ENCODE measurements around the gene EIF3F.

Gene EIF3F

DNA sequence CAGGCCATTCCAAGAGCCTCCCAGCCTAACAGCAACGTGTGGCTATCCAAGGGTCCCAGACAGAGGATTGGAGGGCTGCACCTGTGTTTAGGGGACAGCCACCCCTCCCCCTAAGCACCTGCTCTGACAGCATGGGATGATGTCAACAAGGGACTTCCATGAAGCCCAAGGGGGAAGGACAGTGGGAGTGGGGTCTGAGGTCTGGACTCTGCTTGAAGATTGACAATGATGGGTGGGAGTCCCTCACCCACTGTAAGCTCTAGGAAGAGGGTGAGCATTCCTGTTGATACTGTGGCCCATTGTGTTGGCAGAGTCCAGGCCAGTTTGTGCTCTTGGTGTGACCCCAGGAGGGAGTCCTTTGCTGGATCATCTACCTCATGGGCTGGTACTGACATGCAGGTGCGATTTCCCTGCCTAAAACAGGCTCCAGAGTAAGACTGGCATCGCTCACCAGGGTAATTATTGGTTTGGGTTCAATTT is 47.0 kb downstream of the EIF3F start:
- Histone ChIP-seq H3K27ac (ENCODE audit: insufficient read depth in 1 of 2, low read depth in 1 of 2, low read length in 2 of 2, poor library complexity in 1 of 2, severe bottlenecking in 2 of 2) (no peak overlapping the region), H3K4me3 (ENCODE audit: control insufficient read depth in 1 of 7, extremely low read depth in 1 of 7, insufficient read depth in 4 of 7, low read depth in 2 of 7, low read length in 6 of 7) (no peak overlapping the region), H3K27me3 (replicated peaks in 2 of 5; ENCODE audit: control insufficient read depth in 4 of 5, insufficient read depth in 5 of 5, low read length in 4 of 5) (peaks cover 0 to 15% (median 9%) of the 10 kb centered on the region in 5 experiments), H3K9me3 (ENCODE audit: control extremely low read depth in 1 of 5, control insufficient read depth in 4 of 5, insufficient read depth in 2 of 5, low read depth in 1 of 5, low read length in 4 of 5) (no peaks in the 10 kb centered on the region), H3K4me1 (ENCODE audit: control extremely low read depth in 1 of 4, control insufficient read depth in 4 of 4, insufficient read depth in 4 of 4, low read length in 3 of 4) (peaks cover 0 to 10% (median 4%) of the 10 kb centered on the region in 4 experiments), H3K36me3 (ENCODE audit: control insufficient read depth in 4 of 4, insufficient read depth in 4 of 4, low read length in 3 of 4) (no peaks in the 10 kb centered on the region)
- DNase-seq, result no peak
- WGBS (ENCODE audit: insufficient coverage), result 100% methylated on average over 2 of the region's 3 CpGs
- CTCF ChIA-PET, result interaction anchor here (0.9 to 15.9 kb wide), 19 partner anchors 12 to 306 kb away, joined by 3 to 278 read pairs (median 4); no protein-coding TSS in a partner anchor
- POLR2A ChIA-PET, result interaction anchor here (0.9 kb wide), 1 partner anchor 57 kb away, joined by 3 read pairs; no protein-coding TSS in a partner anchor

DNA sequence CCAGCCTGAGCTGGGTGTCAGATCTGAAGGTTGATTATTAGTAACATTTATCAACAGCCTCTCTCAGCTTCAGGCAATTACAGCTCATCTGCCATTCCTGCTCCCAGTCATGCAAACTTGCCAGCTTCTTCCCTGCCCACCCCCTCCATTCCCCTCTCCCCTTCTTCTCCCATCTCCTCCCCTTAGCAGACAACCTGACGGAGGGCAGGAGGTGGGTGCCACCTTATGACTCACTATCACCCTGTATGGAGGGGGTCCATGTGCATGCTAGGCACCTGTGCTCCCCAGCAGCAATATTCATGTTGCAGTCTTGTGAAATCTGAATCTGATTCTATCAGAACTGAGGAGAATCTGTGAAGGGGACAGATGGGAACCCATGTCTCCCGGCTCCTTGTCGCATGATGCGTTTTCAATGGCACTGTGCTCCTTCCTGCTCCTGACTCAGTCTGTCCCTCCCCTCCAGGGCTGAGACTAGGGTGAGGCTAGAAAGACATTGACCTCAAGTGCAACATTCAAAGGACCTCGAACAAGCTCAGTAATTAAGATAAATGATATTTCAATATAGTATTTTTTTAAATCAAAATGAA is 47.6 kb downstream of the EIF3F start:
- ChIA-PET POLR2A (no interaction called here), CTCF (interaction anchor here (0.7 to 15.9 kb wide), 10 partner anchors 13 to 69 kb away, joined by 3 to 278 read pairs (median 4); no protein-coding TSS in a partner anchor)
- H3K27me3 ChIP-seq (replicated peaks in 2 of 5; ENCODE audit: control insufficient read depth in 4 of 5, insufficient read depth in 5 of 5, low read length in 4 of 5), result peaks cover 0 to 13% (median 9%) of the 10 kb centered on the region in 5 experiments
- no peak overlapping the region for H3K4me3 ChIP-seq (ENCODE audit: control insufficient read depth in 1 of 7, extremely low read depth in 1 of 7, insufficient read depth in 4 of 7, low read depth in 2 of 7, low read length in 6 of 7)
- no peak overlapping the region for H3K27ac ChIP-seq (ENCODE audit: insufficient read depth in 1 of 2, low read depth in 1 of 2, low read length in 2 of 2, poor library complexity in 1 of 2, severe bottlenecking in 2 of 2)
- no peaks in the 10 kb centered on the region for H3K9me3 ChIP-seq (ENCODE audit: control extremely low read depth in 1 of 5, control insufficient read depth in 4 of 5, insufficient read depth in 2 of 5, low read depth in 1 of 5, low read length in 4 of 5)
- peaks cover 0 to 10% (median 4%) of the 10 kb centered on the region in 4 experiments for H3K4me1 ChIP-seq (ENCODE audit: control extremely low read depth in 1 of 4, control insufficient read depth in 4 of 4, insufficient read depth in 4 of 4, low read length in 3 of 4)
- no peaks in the 10 kb centered on the region for H3K36me3 ChIP-seq (ENCODE audit: control insufficient read depth in 4 of 4, insufficient read depth in 4 of 4, low read length in 3 of 4)
- WGBS (ENCODE audit: insufficient coverage), result 100% methylated on average over 1 of the region's 5 CpGs
- DNase-seq, result no peak

DNA sequence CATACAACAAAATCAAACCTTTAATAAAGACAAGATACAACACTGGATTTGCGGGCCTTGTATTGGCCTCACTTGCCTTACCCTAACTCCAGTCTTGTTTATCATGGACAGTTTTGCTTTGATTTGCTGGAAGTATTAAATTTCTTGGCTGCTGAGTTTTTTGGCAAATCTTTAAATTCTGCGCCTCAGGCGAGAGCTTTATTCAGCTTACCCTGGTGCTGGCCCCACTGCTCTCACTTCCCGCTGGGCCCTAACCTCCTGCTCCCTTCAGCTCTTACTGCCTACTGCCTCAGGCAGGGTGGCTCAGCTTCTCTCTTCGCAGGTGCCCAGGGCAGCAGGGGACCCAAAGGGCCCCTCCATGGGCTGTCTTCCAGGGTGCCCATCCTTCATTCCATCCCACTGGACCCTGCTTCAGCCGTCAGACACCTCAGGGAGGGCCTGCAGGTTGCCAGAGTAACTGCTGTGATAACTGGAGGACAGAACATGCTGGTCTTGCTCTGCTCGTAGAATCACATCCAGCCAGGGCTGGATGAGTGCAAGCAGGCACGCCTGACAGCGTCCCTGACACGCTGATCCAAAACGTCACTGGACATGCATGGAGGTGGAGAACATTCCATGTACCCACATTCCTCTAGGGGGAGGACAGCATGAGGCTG is 48.2 kb downstream of the EIF3F start:
- Histone ChIP-seq H3K4me3 (ENCODE audit: control insufficient read depth in 1 of 7, extremely low read depth in 1 of 7, insufficient read depth in 4 of 7, low read depth in 2 of 7, low read length in 6 of 7) (no peak overlapping the region), H3K4me1 (ENCODE audit: control extremely low read depth in 1 of 4, control insufficient read depth in 4 of 4, insufficient read depth in 4 of 4, low read length in 3 of 4) (peaks cover 0 to 10% (median 4%) of the 10 kb centered on the region in 4 experiments), H3K36me3 (ENCODE audit: control insufficient read depth in 4 of 4, insufficient read depth in 4 of 4, low read length in 3 of 4) (no peaks in the 10 kb centered on the region), H3K27me3 (replicated peaks in 2 of 5; ENCODE audit: control insufficient read depth in 4 of 5, insufficient read depth in 5 of 5, low read length in 4 of 5) (peaks cover 0 to 10% (median 9%) of the 10 kb centered on the region in 5 experiments), H3K9me3 (ENCODE audit: control extremely low read depth in 1 of 5, control insufficient read depth in 4 of 5, insufficient read depth in 2 of 5, low read depth in 1 of 5, low read length in 4 of 5) (no peaks in the 10 kb centered on the region), H3K27ac (ENCODE audit: insufficient read depth in 1 of 2, low read depth in 1 of 2, low read length in 2 of 2, poor library complexity in 1 of 2, severe bottlenecking in 2 of 2) (no peak overlapping the region)
- POLR2A ChIA-PET, result no interaction called here
- CTCF ChIA-PET, result interaction anchor here (0.7 to 15.9 kb wide), 7 partner anchors 13 to 68 kb away, joined by 3 to 278 read pairs (median 4); no protein-coding TSS in a partner anchor
- 94% methylated on average over 6 of the region's 11 CpGs for WGBS (ENCODE audit: insufficient coverage)
- DNase-seq, result no peak

DNA sequence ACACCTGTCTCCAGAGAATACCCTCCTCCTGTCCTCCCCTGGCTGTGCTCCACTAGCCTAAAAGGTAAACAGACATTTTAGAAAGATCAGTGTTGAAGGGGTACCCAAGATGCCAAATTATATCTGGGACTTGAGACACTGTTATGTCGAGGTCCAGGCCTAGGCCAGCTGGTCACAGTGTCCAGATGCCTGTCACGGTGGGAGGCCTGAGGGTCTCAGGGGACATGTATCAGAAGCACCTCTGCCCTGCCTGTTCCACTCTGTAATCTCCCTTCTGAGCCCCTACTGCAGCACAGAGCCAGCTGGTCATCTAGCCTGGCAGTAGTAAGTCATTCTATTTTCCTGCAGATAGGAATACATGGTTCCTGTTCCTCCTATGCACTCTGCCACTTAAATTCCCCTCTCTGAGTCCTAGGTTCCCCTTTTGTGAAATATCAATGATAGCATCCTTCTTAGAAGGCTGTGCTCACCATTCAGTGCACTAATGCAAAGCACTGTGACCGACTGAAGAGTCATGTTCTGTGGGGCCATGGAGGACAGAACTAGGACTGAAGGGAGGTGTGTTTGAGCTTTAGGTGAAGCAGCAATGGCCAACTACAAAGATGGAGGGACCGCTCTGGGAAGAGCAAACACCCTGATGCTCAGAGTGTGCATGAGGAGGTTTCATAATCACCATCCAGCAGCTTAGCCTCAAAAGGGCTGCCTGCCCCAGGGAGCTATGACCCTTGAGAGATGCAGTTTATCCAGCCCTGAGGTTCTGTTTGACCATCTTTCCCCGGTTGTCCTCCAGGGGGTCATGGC is 49.1 kb downstream of the EIF3F start:
- peak in 1 of 3 donors; percentile 22 for DNase-seq
- Histone ChIP-seq H3K27ac (ENCODE audit: insufficient read depth in 1 of 2, low read depth in 1 of 2, low read length in 2 of 2, poor library complexity in 1 of 2, severe bottlenecking in 2 of 2) (no peak overlapping the region), H3K27me3 (replicated peaks in 2 of 5; ENCODE audit: control insufficient read depth in 4 of 5, insufficient read depth in 5 of 5, low read length in 4 of 5) (peaks cover 0 to 9% (median 7%) of the 10 kb centered on the region in 5 experiments), H3K36me3 (ENCODE audit: control insufficient read depth in 4 of 4, insufficient read depth in 4 of 4, low read length in 3 of 4) (no peaks in the 10 kb centered on the region), H3K4me3 (ENCODE audit: control insufficient read depth in 1 of 7, extremely low read depth in 1 of 7, insufficient read depth in 4 of 7, low read depth in 2 of 7, low read length in 6 of 7) (no peak overlapping the region), H3K9me3 (ENCODE audit: control extremely low read depth in 1 of 5, control insufficient read depth in 4 of 5, insufficient read depth in 2 of 5, low read depth in 1 of 5, low read length in 4 of 5) (no peaks in the 10 kb centered on the region), H3K4me1 (ENCODE audit: control extremely low read depth in 1 of 4, control insufficient read depth in 4 of 4, insufficient read depth in 4 of 4, low read length in 3 of 4) (peaks cover 0 to 10% (median 4%) of the 10 kb centered on the region in 4 experiments)
- ChIA-PET POLR2A (no interaction called here), CTCF (interaction anchor here (1.5 to 15.9 kb wide), 3 partner anchors 23 to 57 kb away, joined by 4 to 278 read pairs (median 5); no protein-coding TSS in a partner anchor)
- 76% methylated on average over 5 of the region's 5 CpGs for WGBS (ENCODE audit: insufficient coverage)

DNA sequence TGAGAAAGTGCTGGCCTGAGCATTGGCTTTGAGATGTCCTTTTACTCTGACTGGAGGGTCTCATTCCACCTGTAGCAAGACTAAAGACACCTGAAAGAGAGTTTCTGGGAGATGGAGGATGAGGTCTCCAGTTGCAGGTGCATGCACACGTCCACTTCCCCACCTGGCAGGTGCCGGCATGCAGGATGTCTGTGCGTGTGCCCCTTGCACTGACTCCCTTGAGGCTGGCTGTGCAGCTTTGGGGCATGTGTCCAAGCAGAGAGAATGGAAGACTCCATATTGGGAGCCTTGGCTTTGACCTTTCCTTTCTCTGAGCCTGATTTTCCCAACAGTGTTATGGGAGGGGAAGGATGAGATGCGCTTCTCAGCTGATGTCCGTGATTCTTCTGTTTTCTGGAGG is 49.8 kb downstream of the EIF3F start:
- 94% methylated on average over 3 of the region's 5 CpGs for WGBS (ENCODE audit: insufficient coverage)
- Histone ChIP-seq H3K4me1 (ENCODE audit: control extremely low read depth in 1 of 4, control insufficient read depth in 4 of 4, insufficient read depth in 4 of 4, low read length in 3 of 4) (peaks cover 0 to 10% (median 4%) of the 10 kb centered on the region in 4 experiments), H3K9me3 (ENCODE audit: control extremely low read depth in 1 of 5, control insufficient read depth in 4 of 5, insufficient read depth in 2 of 5, low read depth in 1 of 5, low read length in 4 of 5) (no peaks in the 10 kb centered on the region), H3K27me3 (replicated peaks in 2 of 5; ENCODE audit: control insufficient read depth in 4 of 5, insufficient read depth in 5 of 5, low read length in 4 of 5) (peaks cover 0 to 7% (median 2%) of the 10 kb centered on the region in 5 experiments), H3K27ac (ENCODE audit: insufficient read depth in 1 of 2, low read depth in 1 of 2, low read length in 2 of 2, poor library complexity in 1 of 2, severe bottlenecking in 2 of 2) (no peak overlapping the region), H3K4me3 (ENCODE audit: control insufficient read depth in 1 of 7, extremely low read depth in 1 of 7, insufficient read depth in 4 of 7, low read depth in 2 of 7, low read length in 6 of 7) (no peak overlapping the region), H3K36me3 (ENCODE audit: control insufficient read depth in 4 of 4, insufficient read depth in 4 of 4, low read length in 3 of 4) (no peaks in the 10 kb centered on the region)
- CTCF ChIA-PET, result interaction anchor here (1.5 to 15.9 kb wide), 3 partner anchors 22 to 56 kb away, joined by 4 to 278 read pairs (median 5); no protein-coding TSS in a partner anchor
- DNase-seq, result no peak
- POLR2A ChIA-PET, result no interaction called here

DNA sequence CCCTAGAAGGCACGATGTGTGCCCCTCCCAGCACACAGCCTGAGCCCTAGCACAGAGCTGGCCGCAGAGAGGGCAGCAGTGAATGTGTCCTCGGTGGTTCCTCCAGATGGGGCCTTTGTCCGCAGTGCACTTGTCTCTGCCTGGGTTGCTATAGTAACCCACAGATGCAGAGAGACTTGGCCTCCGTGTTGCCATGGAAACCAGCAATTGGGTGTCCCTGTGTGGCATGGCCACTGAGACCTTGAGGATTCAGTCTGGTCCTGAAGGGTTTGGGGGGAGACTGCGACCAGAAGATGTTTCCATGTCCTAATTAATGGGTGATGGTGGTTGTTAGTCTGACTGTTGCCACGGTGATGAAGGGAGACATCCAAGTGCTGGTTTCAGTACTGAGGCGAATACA is 51.3 kb downstream of the EIF3F start:
- DNase-seq, result no peak
- ChIA-PET POLR2A (interaction anchor here (0.6 kb wide), 1 partner anchor 53 kb away, joined by 3 read pairs; no protein-coding TSS in a partner anchor), CTCF (interaction anchor here (15.9 kb wide), 1 partner anchor 55 kb away, joined by 278 read pairs; no protein-coding TSS in a partner anchor)
- no peak overlapping the region for H3K4me3 ChIP-seq (ENCODE audit: control insufficient read depth in 1 of 7, extremely low read depth in 1 of 7, insufficient read depth in 4 of 7, low read depth in 2 of 7, low read length in 6 of 7)
- H3K27ac ChIP-seq (ENCODE audit: insufficient read depth in 1 of 2, low read depth in 1 of 2, low read length in 2 of 2, poor library complexity in 1 of 2, severe bottlenecking in 2 of 2), result no peak overlapping the region
- H3K36me3 ChIP-seq (ENCODE audit: control insufficient read depth in 4 of 4, insufficient read depth in 4 of 4, low read length in 3 of 4), result no peaks in the 10 kb centered on the region
- peaks cover 0 to 2% (median 0%) of the 10 kb centered on the region in 5 experiments for H3K9me3 ChIP-seq (ENCODE audit: control extremely low read depth in 1 of 5, control insufficient read depth in 4 of 5, insufficient read depth in 2 of 5, low read depth in 1 of 5, low read length in 4 of 5)
- 87% methylated on average over 7 of the region's 8 CpGs for WGBS (ENCODE audit: insufficient coverage)
- no peaks in the 10 kb centered on the region for H3K27me3 ChIP-seq (replicated peaks in 2 of 5; ENCODE audit: control insufficient read depth in 4 of 5, insufficient read depth in 5 of 5, low read length in 4 of 5)
- peaks cover 0 to 4% (median under 1%) of the 10 kb centered on the region in 4 experiments for H3K4me1 ChIP-seq (ENCODE audit: control extremely low read depth in 1 of 4, control insufficient read depth in 4 of 4, insufficient read depth in 4 of 4, low read length in 3 of 4)
